HepG2 (cell line): ENCODE measurements around the gene LSM2. TPM values are rescaled to one million over a fixed set of nuclear protein-coding genes. Genes with fewer than 3 reads are reported as not detected.
A peak's percentile ranks its signal among the peaks of the same experiment; 100 is the strongest.

Experiments used
- EZH2 ChIP-seq: conservative IDR thresholded peaks from 2 replicates; pipeline ENCODE4 v1.6.1; 2012; ENCODE audit warnings: mild to moderate bottlenecking, low read depth, low read length, moderate library complexity
- GLI4 ChIP-seq: sonication (generic); formaldehyde crosslinking; IDR thresholded peaks from 2 replicates; pipeline ENCODE4 v1.5.1; 2020; ENCODE audit warnings: missing genetic modification reagents, mild to moderate bottlenecking, moderate library complexity, borderline replicate concordance
- GZF1 ChIP-seq: sonication (generic); formaldehyde crosslinking; IDR thresholded peaks from 2 replicates; pipeline ENCODE4 v1.5.1; 2020; ENCODE audit warnings: mild to moderate bottlenecking, missing genetic modification reagents
- HIVEP1 ChIP-seq: sonication (generic); formaldehyde crosslinking; IDR thresholded peaks from 2 replicates; pipeline ENCODE4 v1.4.0; 2020; ENCODE audit warnings: mild to moderate bottlenecking, missing genetic modification reagents
- HOMEZ ChIP-seq: IDR thresholded peaks from 2 replicates; pipeline ENCODE4 v1.6.1; 2016; ENCODE audit warnings: low read depth
- PRPF4 ChIP-seq: fragments of 200-400 bp; formaldehyde crosslinking; IDR thresholded peaks from 2 replicates; pipeline ENCODE4 v1.6.1; 2016; ENCODE audit warnings: low read length, low read depth; ENCODE audit not compliant: poor library complexity, severe bottlenecking
- SOX5 ChIP-seq: IDR thresholded peaks from 2 replicates; pipeline ENCODE4 v1.6.1; 2016; ENCODE audit warnings: borderline replicate concordance
- TCF7 ChIP-seq: sonication (generic); IDR thresholded peaks from 2 replicates; pipeline ENCODE4 v1.6.1; 2016; ENCODE audit warnings: antibody characterized with exemption, low read depth
- TEAD2 ChIP-seq: sonication (generic); formaldehyde crosslinking; IDR thresholded peaks from 2 replicates; pipeline ENCODE4 v1.9.0; 2021; ENCODE audit warnings: missing genetic modification reagents
- TOPORS ChIP-seq: sonication (generic); formaldehyde crosslinking; IDR thresholded peaks from 2 replicates; pipeline ENCODE4 v1.8.0; 2023; ENCODE audit warnings: mild to moderate bottlenecking, missing genetic modification reagents
- U2AF1 ChIP-seq: fragments of 200-400 bp; formaldehyde crosslinking; optimal IDR thresholded peaks from 2 replicates; pipeline ENCODE3; 2017; ENCODE audit warnings: mild to moderate bottlenecking, low read depth, low read length
- ZFP41 ChIP-seq: sonication (generic); formaldehyde crosslinking; IDR thresholded peaks from 2 replicates; pipeline ENCODE4 v1.4.0; 2020; ENCODE audit warnings: mild to moderate bottlenecking, missing genetic modification reagents, borderline replicate concordance
- ZFX ChIP-seq: sonication (generic); formaldehyde crosslinking; IDR thresholded peaks from 2 replicates; pipeline ENCODE4 v1.4.0; 2020; ENCODE audit warnings: mild to moderate bottlenecking, low read depth, missing genetic modification reagents, moderate library complexity
- ZNF446 ChIP-seq: sonication (generic); formaldehyde crosslinking; IDR thresholded peaks from 2 replicates; pipeline ENCODE4 v1.5.0; 2020; ENCODE audit warnings: mild to moderate bottlenecking, missing genetic modification reagents
- ZNF589 ChIP-seq: sonication (generic); formaldehyde crosslinking; conservative IDR thresholded peaks from 2 replicates; pipeline ENCODE4 v1.8.0; 2022; ENCODE audit warnings: mild to moderate bottlenecking, moderate library complexity, missing genetic modification reagents
- ZNF619 ChIP-seq: sonication (generic); formaldehyde crosslinking; IDR thresholded peaks from 2 replicates; pipeline ENCODE4 v1.4.0; 2020; ENCODE audit warnings: mild to moderate bottlenecking, missing genetic modification reagents
- ZNF703 ChIP-seq: sonication (generic); formaldehyde crosslinking; IDR thresholded peaks from 2 replicates; pipeline ENCODE4 v1.5.1; 2020; ENCODE audit warnings: missing genetic modification reagents, mild to moderate bottlenecking, moderate library complexity, borderline replicate concordance
- ZNF775 ChIP-seq: sonication (generic); formaldehyde crosslinking; IDR thresholded peaks from 2 replicates; pipeline ENCODE4 v1.4.0; 2020; ENCODE audit warnings: missing genetic modification reagents, mild to moderate bottlenecking, moderate library complexity, borderline replicate concordance
- ZNF780A ChIP-seq: sonication (generic); formaldehyde crosslinking; IDR thresholded peaks from 2 replicates; pipeline ENCODE4 v1.8.0; 2022; ENCODE audit warnings: mild to moderate bottlenecking, missing genetic modification reagents, moderate library complexity
- ZNF792 ChIP-seq: IDR thresholded peaks from 2 replicates; pipeline ENCODE4 v1.6.1; 2016
- ZNF850 ChIP-seq: sonication (generic); formaldehyde crosslinking; conservative IDR thresholded peaks from 2 replicates; pipeline ENCODE4 v1.9.0; 2021; ENCODE audit warnings: mild to moderate bottlenecking, missing genetic modification reagents
- ZZZ3 ChIP-seq: sonication (generic); formaldehyde crosslinking; IDR thresholded peaks from 2 replicates; pipeline ENCODE4 v1.4.0; 2020; ENCODE audit warnings: missing genetic modification reagents, mild to moderate bottlenecking, borderline replicate concordance
- polyA plus RNA-seq, 8 experiments: library from polyadenylated mRNA; depleted of rRNA in 3 of 8; stranded (reverse) in 7 of 8; unstranded in 1 of 8; fragments of >200 nt; fragmentation: Illumina TruSeq in 4 of 8; extraction: Trizol in 4 of 8; gene quantifications; 2 replicates each; pipeline versions ENCODE4 v1.2.1 to v1.2.3, GENCODE V29; 2011 to 2016; ENCODE audit warnings: low read depth in 4 of 8, missing spikeins in 1 of 8, mixed read lengths in 1 of 8; ENCODE audit not compliant: insufficient read depth in 1 of 8
- total RNA-seq, 5 experiments: library from RNA; depleted of rRNA; stranded (reverse); fragments of >200 nt; fragmentation: Illumina TruSeq; extraction: Trizol; gene quantifications; 2 replicates each; pipeline ENCODE4 v1.2.3, GENCODE V29; 2016; ENCODE audit warnings: low read depth in 1 of 5
- TF ChIP-seq, protein P1 (sequence below): sonication (generic); formaldehyde crosslinking; IDR thresholded peaks from 2 replicates; pipeline ENCODE4 v1.8.0; 2023; ENCODE audit warnings: mild to moderate bottlenecking, missing genetic modification reagents
- TF ChIP-seq, protein P2 (sequence below): IDR thresholded peaks from 2 replicates; pipeline ENCODE4 v1.6.1; 2016
- TF ChIP-seq, protein P3 (sequence below): sonication (generic); formaldehyde crosslinking; IDR thresholded peaks from 2 replicates; pipeline ENCODE4 v1.5.1; 2020; ENCODE audit warnings: missing genetic modification reagents, mild to moderate bottlenecking, borderline replicate concordance

The LSM2 gene
- total and polyA plus RNA-seq, 2 of the 13 experiments (the other 11 are each of a cell fraction or from before 2014, with no cell fraction given) = 69.4 to 90.5 TPM

- TF ChIP-seq, protein P1, sequence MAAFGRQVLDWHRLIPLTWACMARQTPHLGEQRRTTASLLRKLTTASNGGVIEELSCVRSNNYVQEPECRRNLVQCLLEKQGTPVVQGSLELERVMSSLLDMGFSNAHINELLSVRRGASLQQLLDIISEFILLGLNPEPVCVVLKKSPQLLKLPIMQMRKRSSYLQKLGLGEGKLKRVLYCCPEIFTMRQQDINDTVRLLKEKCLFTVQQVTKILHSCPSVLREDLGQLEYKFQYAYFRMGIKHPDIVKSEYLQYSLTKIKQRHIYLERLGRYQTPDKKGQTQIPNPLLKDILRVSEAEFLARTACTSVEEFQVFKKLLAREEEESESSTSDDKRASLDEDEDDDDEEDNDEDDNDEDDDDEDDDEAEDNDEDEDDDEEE (CRISPR knock-in tag) = peak; percentile 64; the same call in 1 of the 2 replicates
- TF ChIP-seq ZNF446 (CRISPR knock-in tag) = no peak
- TF ChIP-seq ZNF850 (CRISPR knock-in tag) = no peak; the same call in 1 of the 2 replicates
- peak; percentile 33; the same call in 1 of the 2 replicates for TF ChIP-seq HOMEZ (CRISPR knock-in tag)
- peak; percentile 42; the same call in 1 of the 2 replicates for TF ChIP-seq SOX5 (CRISPR knock-in tag)
- no peak for TF ChIP-seq TCF7
- 0 out of 2 replicates have a peak, but pooled peaks have one; percentile 47 for TF ChIP-seq GZF1 (CRISPR knock-in tag)
- no peak for TF ChIP-seq GLI4 (CRISPR knock-in tag)
- no peak for TF ChIP-seq ZNF589
- no peak; the same call in 1 of the 2 replicates for TF ChIP-seq ZNF703 (CRISPR knock-in tag)
- TF ChIP-seq, protein P2, sequence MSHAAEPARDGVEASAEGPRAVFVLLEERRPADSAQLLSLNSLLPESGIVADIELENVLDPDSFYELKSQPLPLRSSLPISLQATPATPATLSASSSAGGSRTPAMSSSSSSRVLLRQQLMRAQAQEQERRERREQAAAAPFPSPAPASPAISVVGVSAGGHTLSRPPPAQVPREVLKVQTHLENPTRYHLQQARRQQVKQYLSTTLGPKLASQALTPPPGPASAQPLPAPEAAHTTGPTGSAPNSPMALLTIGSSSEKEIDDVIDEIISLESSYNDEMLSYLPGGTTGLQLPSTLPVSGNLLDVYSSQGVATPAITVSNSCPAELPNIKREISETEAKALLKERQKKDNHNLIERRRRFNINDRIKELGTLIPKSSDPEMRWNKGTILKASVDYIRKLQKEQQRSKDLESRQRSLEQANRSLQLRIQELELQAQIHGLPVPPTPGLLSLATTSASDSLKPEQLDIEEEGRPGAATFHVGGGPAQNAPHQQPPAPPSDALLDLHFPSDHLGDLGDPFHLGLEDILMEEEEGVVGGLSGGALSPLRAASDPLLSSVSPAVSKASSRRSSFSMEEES (CRISPR knock-in tag) = no peak
- TF ChIP-seq ZFP41 (CRISPR knock-in tag) = peak; percentile 35; the same call in 1 of the 2 replicates
- no peak for TF ChIP-seq ZNF780A
- TF ChIP-seq ZFX (CRISPR knock-in tag) = peak; percentile 83
- TF ChIP-seq HIVEP1 = peak; percentile 72; the same call in 1 of the 2 replicates
- no peak for TF ChIP-seq U2AF1
- TF ChIP-seq TEAD2 = no peak
- TF ChIP-seq ZZZ3 = peak; percentile 71; the same call in 1 of the 2 replicates
- TF ChIP-seq ZNF775 (CRISPR knock-in tag) = no peak
- TF ChIP-seq, protein P3, sequence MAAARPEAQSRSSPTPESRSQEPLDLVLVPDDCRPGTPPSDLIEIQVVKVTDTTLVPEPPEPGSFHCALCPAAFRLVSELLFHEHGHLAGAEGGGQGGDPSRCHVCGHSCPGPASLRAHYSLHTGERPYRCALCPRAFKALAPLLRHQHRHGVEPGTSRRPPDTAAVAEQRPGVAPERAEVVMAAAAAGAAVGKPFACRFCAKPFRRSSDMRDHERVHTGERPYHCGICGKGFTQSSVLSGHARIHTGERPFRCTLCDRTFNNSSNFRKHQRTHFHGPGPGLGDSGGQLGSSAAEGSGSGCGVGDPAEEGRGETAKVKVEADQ (CRISPR knock-in tag) = peak; percentile 95
- no peak for TF ChIP-seq PRPF4
- no peak; the same call in 1 of the 2 replicates for TF ChIP-seq ZNF792 (CRISPR knock-in tag)
- TF ChIP-seq EZH2 = no peak
- TF ChIP-seq ZNF619 = peak; percentile 60; the same call in 1 of the 2 replicates
- TF ChIP-seq TOPORS = no peak
Observed at GRCh38 chr6:31795616-31796298, 11.0 kb downstream of the LSM2 start, which contains the start of gene VARS1 (continued).
